Left ventricle myocardium inferior (tissue), 1 donor: ENCODE results near the gene SNX30. TPM values are rescaled to one million over a fixed set of nuclear protein-coding genes. Genes with fewer than 3 reads are reported as not detected.

Experiments used
- DNase-seq: peaks from one replicate; pipeline ENCODE4 v3.0.0-alpha.2; 2020
- H3K27ac ChIP-seq: fragments of 200-600 bp; replicated peaks from 2 replicates; pipeline ENCODE4 v1.8.0; 2021
- H3K27me3 ChIP-seq: fragments of 200-600 bp; 2 replicates; pipeline ENCODE4 v1.8.0; 2021; ENCODE audit warnings: low read depth
- H3K36me3 ChIP-seq: fragments of 200-600 bp; 2 replicates; pipeline ENCODE4 v1.8.0; 2021
- H3K4me1 ChIP-seq: fragments of 200-600 bp; 2 replicates; pipeline ENCODE4 v1.8.0; 2021
- H3K4me3 ChIP-seq: fragments of 200-600 bp; 2 replicates; pipeline ENCODE4 v1.8.0; 2021; ENCODE audit warnings: mild to moderate bottlenecking, moderate library complexity
- H3K9me3 ChIP-seq: fragments of 200-600 bp; replicated peaks from 2 replicates; pipeline ENCODE4 v1.8.0; 2021
- intact Hi-C: fragments of 100-400 bp; cut with micrococcal nuclease; formaldehyde crosslinking; loops from one replicate; pipeline ENCODE4 v1.11.0; 2022
- total RNA-seq: library from RNA; stranded (reverse); fragmentation: NEBNext Ultra II Directional; extraction: Animal tissue kit (Norgen Biotek cat#: 25700); gene quantifications from one replicate; pipeline ENCODE4 v1.2.1, GENCODE V29; 2021
- TF ChIP-seq, protein P1 (sequence below): fragments of 200-600 bp; IDR thresholded peaks from 2 replicates; pipeline ENCODE4 v1.8.0; 2021; ENCODE audit warnings: antibody characterized with exemption, mild to moderate bottlenecking, borderline replicate concordance
- donor health status: DM: no; HTN: yes; CAD: no; lungs with severe emphysema.

The SNX30 gene
- total RNA-seq, 1 donor from 2014 or later, result 3.2 TPM

DNA sequence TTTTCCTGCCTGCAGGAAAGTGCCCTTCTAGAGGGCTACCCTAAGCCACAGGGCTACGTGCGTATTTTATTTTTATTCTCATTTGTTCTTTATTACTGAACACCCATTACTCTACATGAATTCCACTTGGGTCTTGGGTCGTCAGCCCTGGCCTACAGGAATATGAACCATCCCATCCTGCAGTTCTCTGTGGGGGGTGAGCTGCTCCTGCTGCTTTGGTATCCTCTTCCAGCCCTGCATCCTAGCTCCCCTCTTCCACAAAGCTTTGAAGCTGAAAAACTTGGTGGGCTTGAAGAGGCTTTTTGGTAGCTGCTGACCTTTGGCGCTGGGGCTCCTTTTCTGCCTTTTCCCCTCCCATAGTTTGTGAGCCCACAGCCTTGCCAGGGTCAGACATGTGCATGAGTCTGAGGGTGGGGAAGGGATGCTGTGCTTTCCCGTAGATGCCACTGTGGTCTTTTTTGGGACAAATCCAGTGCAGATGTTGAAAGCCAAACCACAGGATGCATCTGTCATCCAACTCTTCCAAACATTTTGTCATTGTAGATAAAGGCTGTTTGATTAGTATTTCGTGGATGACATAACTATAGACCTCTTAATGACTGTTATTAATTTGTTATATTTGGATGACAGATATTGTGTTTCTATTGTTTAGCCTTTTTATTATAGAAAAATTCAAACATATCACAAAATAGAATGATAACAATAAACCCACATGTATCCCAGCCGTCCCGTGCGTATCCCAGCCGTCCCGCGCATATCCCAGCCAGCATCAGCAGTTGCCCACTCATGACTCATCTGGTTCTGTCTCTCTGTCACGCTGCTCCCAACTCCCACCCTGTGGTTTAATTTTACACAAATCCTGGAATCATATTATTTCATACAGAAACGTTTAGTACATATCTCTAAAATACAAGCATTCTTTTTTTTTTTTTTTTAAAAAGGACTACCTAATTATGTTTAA, 96.2 kb downstream of the SNX30 start:
- TF ChIP-seq, protein P1, sequence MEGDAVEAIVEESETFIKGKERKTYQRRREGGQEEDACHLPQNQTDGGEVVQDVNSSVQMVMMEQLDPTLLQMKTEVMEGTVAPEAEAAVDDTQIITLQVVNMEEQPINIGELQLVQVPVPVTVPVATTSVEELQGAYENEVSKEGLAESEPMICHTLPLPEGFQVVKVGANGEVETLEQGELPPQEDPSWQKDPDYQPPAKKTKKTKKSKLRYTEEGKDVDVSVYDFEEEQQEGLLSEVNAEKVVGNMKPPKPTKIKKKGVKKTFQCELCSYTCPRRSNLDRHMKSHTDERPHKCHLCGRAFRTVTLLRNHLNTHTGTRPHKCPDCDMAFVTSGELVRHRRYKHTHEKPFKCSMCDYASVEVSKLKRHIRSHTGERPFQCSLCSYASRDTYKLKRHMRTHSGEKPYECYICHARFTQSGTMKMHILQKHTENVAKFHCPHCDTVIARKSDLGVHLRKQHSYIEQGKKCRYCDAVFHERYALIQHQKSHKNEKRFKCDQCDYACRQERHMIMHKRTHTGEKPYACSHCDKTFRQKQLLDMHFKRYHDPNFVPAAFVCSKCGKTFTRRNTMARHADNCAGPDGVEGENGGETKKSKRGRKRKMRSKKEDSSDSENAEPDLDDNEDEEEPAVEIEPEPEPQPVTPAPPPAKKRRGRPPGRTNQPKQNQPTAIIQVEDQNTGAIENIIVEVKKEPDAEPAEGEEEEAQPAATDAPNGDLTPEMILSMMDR, result no peak
- intact Hi-C loops, result no loop called here

DNA sequence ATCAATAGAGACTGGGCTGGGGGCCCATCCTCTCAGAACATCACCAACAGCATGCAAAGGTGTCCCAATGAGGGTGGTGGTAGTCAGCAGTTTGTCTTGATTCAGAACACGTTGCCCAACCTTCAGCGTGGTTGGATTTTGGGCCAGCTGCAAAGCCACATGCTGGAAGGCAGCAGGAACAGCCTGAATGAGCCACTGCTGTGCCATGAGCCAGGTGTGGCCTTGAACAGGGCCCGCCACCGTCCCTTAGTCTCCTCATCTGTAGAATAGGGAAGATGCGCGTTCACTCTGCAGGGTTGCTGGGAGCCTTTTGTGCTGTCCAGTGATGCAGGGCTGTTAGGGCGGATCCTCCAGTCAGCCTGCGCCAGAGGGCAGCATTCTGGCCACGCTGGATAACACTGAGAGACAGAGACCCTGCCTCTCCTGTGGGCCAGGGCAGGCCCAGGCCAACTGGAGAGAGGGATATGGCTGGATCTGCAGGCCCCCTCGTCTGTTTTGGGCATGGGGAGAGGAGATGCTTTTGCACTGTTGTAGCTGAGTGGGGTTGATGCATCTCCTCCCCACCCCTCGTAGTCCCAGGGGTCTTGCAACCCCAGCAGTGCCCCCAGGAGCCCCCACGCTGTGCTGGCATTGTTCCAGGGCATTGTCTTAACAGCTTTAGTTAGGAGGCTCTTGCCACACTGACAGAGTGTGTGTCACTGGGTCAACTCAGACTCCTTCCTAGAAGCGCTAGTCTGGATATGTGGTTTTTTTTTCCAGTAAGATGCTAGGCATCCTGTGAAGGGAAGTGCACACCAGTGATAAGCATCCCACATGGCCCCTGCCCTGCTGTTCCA, 98.0 kb downstream of the SNX30 start:
- Histone ChIP-seq H3K27me3 (no peaks in the 10 kb centered on the region), H3K27ac (no peak overlapping the region), H3K4me3 (no peak overlapping the region), H3K36me3 (peaks cover 6% of the 10 kb centered on the region), H3K4me1 (no peaks in the 10 kb centered on the region), H3K9me3 (no peaks in the 10 kb centered on the region)
- intact Hi-C loops, result no loop called here
- DNase-seq, result no peak
- TF ChIP-seq, protein P1, result no peak

More for the DNA sequence above, 96.2 kb downstream of the SNX30 start:
- H3K27me3 ChIP-seq, result no peaks in the 10 kb centered on the region
- no peak overlapping the region for H3K4me3 ChIP-seq
- DNase-seq, result no peak
- peaks cover 6% of the 10 kb centered on the region for H3K36me3 ChIP-seq
- H3K9me3 ChIP-seq, result no peaks in the 10 kb centered on the region
- H3K4me1 ChIP-seq, result peaks cover 6% of the 10 kb centered on the region
- no peak overlapping the region for H3K27ac ChIP-seq

DNA sequence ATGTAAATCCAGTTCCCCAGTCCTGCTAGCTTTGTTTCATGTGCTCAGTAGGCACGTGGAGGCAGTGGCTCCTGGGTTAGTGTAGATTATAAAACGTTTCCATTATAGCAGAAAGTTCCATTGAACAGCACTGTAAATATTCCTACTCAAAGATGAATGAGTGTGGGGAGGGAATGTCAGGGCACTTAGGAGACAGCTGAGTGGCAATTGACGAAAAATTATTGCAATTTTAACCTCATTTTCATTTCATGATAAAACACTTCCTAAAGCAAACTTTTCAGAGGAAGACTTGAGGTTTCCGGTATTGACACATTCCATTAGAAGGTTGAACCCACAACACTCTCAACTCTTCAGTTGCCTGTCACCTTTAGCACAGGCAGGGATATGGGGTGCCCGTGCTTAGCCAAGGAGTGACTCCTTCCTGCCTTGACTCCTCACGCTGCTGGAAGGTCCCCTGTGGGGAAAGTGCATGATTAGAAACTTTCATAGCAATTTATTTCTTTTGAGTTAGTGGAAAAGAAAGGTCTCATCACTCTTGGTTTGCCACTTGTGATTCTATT, 98.9 kb downstream of the SNX30 start:
- TF ChIP-seq, protein P1, result no peak
- H3K4me1 ChIP-seq, result no peaks in the 10 kb centered on the region
- H3K9me3 ChIP-seq, result no peaks in the 10 kb centered on the region
- intact Hi-C loops, result no loop called here
- peaks cover 6% of the 10 kb centered on the region for H3K36me3 ChIP-seq
- no peak overlapping the region for H3K4me3 ChIP-seq
- DNase-seq, result no peak
- no peak overlapping the region for H3K27ac ChIP-seq
- no peaks in the 10 kb centered on the region for H3K27me3 ChIP-seq

DNA sequence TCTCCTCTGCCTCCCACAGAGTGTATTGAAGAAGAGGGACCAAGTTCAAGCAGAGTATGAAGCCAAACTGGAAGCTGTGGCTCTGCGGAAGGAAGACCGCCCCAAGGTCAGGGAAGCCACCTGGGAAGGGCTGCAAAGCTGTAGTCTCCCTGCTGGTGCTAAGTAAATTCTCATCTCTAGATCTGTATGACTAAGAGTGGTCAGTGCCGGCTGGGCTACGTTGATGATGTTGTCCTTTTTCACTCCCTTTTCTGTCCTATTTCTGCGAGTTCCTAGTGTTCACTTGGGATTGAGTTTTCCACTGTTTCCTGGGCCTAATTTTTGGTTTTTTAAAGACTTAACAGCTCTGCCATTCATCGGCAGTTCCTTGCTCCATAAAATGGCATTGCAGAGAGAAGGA, 100.3 kb downstream of the SNX30 start:
- TF ChIP-seq, protein P1, result no peak
- Histone ChIP-seq H3K4me1 (no peaks in the 10 kb centered on the region), H3K9me3 (no peaks in the 10 kb centered on the region), H3K27ac (no peak overlapping the region), H3K27me3 (no peaks in the 10 kb centered on the region), H3K36me3 (peaks cover 6% of the 10 kb centered on the region), H3K4me3 (no peak overlapping the region)
- DNase-seq, result no peak
- intact Hi-C loops, result no loop called here

DNA sequence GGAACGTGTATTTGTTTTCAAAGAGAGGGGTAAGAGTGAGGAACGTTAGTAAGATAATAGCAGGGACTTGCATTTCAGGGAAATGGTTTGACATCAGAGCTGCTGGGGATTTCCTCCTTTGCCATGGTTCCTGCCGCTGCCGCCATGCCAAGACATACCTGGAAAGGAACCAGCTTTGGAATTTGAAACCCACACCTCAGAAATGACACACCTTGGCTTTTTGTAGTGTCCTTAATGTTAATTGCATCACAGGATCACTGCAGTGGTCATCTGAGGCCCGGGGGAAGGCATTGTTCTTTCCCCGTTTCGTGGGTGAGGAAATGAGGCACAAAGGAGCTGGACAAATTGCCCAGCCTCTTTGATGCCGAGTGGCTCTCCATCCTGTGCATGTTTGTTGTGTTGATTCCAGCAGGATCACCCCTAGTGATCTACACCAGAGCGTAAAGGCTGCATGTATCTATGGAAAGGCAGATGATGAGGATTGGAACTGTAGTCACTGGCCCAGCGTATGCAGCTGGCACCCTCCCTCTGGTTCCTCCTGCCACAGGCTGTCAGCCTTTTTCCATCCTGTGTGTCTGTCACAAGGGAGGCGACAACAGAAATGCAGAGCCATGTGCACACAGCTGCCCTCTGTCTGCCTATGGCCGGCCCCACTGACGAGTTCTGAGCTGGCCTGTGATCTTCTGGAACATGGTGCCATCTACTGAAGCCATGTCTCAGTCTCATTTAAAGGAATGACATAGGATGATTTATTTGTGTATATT, 102.4 kb downstream of the SNX30 start:
- Histone ChIP-seq H3K4me1 (no peaks in the 10 kb centered on the region), H3K9me3 (no peaks in the 10 kb centered on the region), H3K27ac (no peak overlapping the region), H3K27me3 (no peaks in the 10 kb centered on the region), H3K4me3 (no peak overlapping the region), H3K36me3 (peaks cover 6% of the 10 kb centered on the region)
- DNase-seq, result no peak
- TF ChIP-seq, protein P1, result no peak
- intact Hi-C loops, result no loop called here
